Activated CD8-positive, alpha-beta T cell treated with anti-CD3 and anti-CD28 coated beads for 36 hours (primary cell): ENCODE results near the gene SLC35C1. TPM values are rescaled to one million over a fixed set of nuclear protein-coding genes. Genes with fewer than 3 reads are reported as not detected.

Experiments used
- ATAC-seq: fragments of 200-7000 bp; cut with Tn5 transposase; one replicate; pipeline ENCODE4 v1.10.0; 2021; ENCODE audit warnings: mild to moderate bottlenecking, moderate library complexity
- CTCF ChIA-PET: fragments of 350-600 bp; sonication (Branson Sonifier 250); formaldehyde crosslinking; loops from one replicate; lab custom pipeline; 2021; ENCODE audit warnings: antibody characterized with exemption; lab: Charles Lee
- POLR2A ChIA-PET: fragments of 350-600 bp; sonication (Branson Sonifier 250); formaldehyde crosslinking; loops from one replicate; lab custom pipeline; 2021; ENCODE audit warnings: antibody characterized with exemption; lab: Charles Lee
- DNase-seq: peaks from one replicate; pipeline ENCODE4 v3.0.0-alpha.2; 2020
- H3K27ac Mint-ChIP-seq: one replicate; pipeline ENCODE4 v1.8.0; 2021; ENCODE audit warnings: mild to moderate bottlenecking, mixed read lengths
- H3K27me3 Mint-ChIP-seq: one replicate; pipeline ENCODE4 v1.8.0; 2021; ENCODE audit warnings: mixed read lengths
- H3K36me3 Mint-ChIP-seq: one replicate; pipeline ENCODE4 v1.8.0; 2021; ENCODE audit warnings: low read depth, mixed read lengths
- H3K4me1 Mint-ChIP-seq: one replicate; pipeline ENCODE4 v1.8.0; 2021; ENCODE audit warnings: low read depth, mixed read lengths
- H3K4me3 Mint-ChIP-seq: one replicate; pipeline ENCODE4 v1.8.0; 2021; ENCODE audit warnings: mild to moderate bottlenecking, moderate library complexity, mixed read lengths
- H3K9me3 Mint-ChIP-seq: one replicate; pipeline ENCODE4 v1.8.0; 2021; ENCODE audit warnings: mixed read lengths
- CTCF ChIP-seq: fragments of 200-600 bp; IDR thresholded peaks from one replicate; pipeline ENCODE4 v1.8.0; 2022; ENCODE audit warnings: antibody characterized with exemption, mild to moderate bottlenecking
- intact Hi-C: fragments of 100-400 bp; cut with micrococcal nuclease; formaldehyde crosslinking; loops from one replicate; pipeline ENCODE4 v1.10.0; 2022
- total RNA-seq, 2 experiments: library from RNA; stranded (reverse); gene quantifications; one replicate each; pipeline ENCODE4 v1.2.3, GENCODE V29; 2021

SLC35C1 gene
- total RNA-seq, 2 experiments from 2014 or later = 9.3 to 9.4 TPM

- ATAC-seq (no peak), DNase-seq (no peak)
- ChIA-PET POLR2A (no interaction called here), CTCF (interaction anchor here (1.7 to 3.3 kb wide), 7 partner anchors 15 to 431 kb away, joined by 4 to 41 read pairs (median 22); partner anchors contain the start of gene CRY2)
- Mint-ChIP-seq H3K27me3 (peaks cover 7% of the 10 kb centered on the region), H3K36me3 (no peaks in the 10 kb centered on the region), H3K4me1 (peaks cover 12% of the 10 kb centered on the region), H3K27ac (no peak overlapping the region), H3K9me3 (no peaks in the 10 kb centered on the region), H3K4me3 (no peak overlapping the region)
- intact Hi-C loops = loop anchor here (5.0 to 10.0 kb wide), 2 partner anchors 115 to 428 kb away; no protein-coding TSS in a partner anchor
- no peak for TF ChIP-seq CTCF
Measured at GRCh38 chr11:45769960-45770359, 35.0 kb upstream of the SLC35C1 start.

GRCh38 chr11:45771193-45771565 is 33.8 kb upstream of the SLC35C1 start:
- Mint-ChIP-seq H3K36me3 (no peaks in the 10 kb centered on the region), H3K27me3 (peaks cover 4% of the 10 kb centered on the region), H3K4me1 (peaks cover 12% of the 10 kb centered on the region), H3K4me3 (peak overlapping the region; percentile 76), H3K27ac (peak overlapping the region; percentile 14), H3K9me3 (no peaks in the 10 kb centered on the region)
- peak; percentile 84 for DNase-seq
- intact Hi-C loops = loop anchor here (5.0 to 10.0 kb wide), 2 partner anchors 116 to 429 kb away; no protein-coding TSS in a partner anchor
- POLR2A ChIA-PET = no interaction called here
- TF ChIP-seq CTCF = peak; percentile 79
- CTCF ChIA-PET = interaction anchor here (0.6 to 3.3 kb wide), 88 partner anchors 8 to 538 kb away, joined by 3 to 65 read pairs (median 5); partner anchors contain the start of genes CRY2, PEX16 and SLC35C1
- peak; percentile 74 for ATAC-seq

GRCh38 chr11:45771566-45772448 is 33.1 kb upstream of the SLC35C1 start:
- H3K4me3 Mint-ChIP-seq = peak overlapping the region; percentile 76
- peaks cover 2% of the 10 kb centered on the region for H3K27me3 Mint-ChIP-seq
- H3K9me3 Mint-ChIP-seq = no peaks in the 10 kb centered on the region
- peak; percentile 92 for DNase-seq
- H3K4me1 Mint-ChIP-seq = peaks cover 12% of the 10 kb centered on the region
- intact Hi-C loops = loop anchor here (5.0 to 10.0 kb wide), 2 partner anchors 117 to 430 kb away; no protein-coding TSS in a partner anchor
- peak; percentile 70 for TF ChIP-seq CTCF
- H3K36me3 Mint-ChIP-seq = no peaks in the 10 kb centered on the region
- ChIA-PET POLR2A (interaction anchor here (0.6 to 1.0 kb wide), 2 partner anchors 168 to 1210 kb away, joined by 4 to 6 read pairs; no protein-coding TSS in a partner anchor), CTCF (interaction anchor here (0.6 to 3.3 kb wide), 101 partner anchors 8 to 664 kb away, joined by 3 to 65 read pairs (median 4); partner anchors contain the start of genes CRY2, PEX16 and SLC35C1)
- H3K27ac Mint-ChIP-seq = peak overlapping the region; percentile 62
- peak; percentile 94 for ATAC-seq

GRCh38 chr11:45772449-45772774 is 32.5 kb upstream of the SLC35C1 start:
- ChIA-PET CTCF (interaction anchor here (1.0 to 3.3 kb wide), 49 partner anchors 9 to 664 kb away, joined by 3 to 65 read pairs (median 5); partner anchors contain the start of genes CRY2 and SLC35C1), POLR2A (interaction anchor here (0.9 to 1.0 kb wide), 2 partner anchors 32 to 169 kb away, joined by 3 to 4 read pairs; partner anchors contain the start of gene SLC35C1)
- Mint-ChIP-seq H3K4me3 (no peak overlapping the region), H3K27me3 (peaks cover 2% of the 10 kb centered on the region), H3K9me3 (no peaks in the 10 kb centered on the region), H3K36me3 (no peaks in the 10 kb centered on the region), H3K27ac (no peak overlapping the region), H3K4me1 (peaks cover 12% of the 10 kb centered on the region)
- DNase-seq = no peak
- no peak for ATAC-seq
- intact Hi-C loops = loop anchor here (5.0 to 10.0 kb wide), 2 partner anchors 118 to 430 kb away; no protein-coding TSS in a partner anchor
- TF ChIP-seq CTCF = no peak
